Measurements from ENCODE around the gene RAP2A. TPM values are rescaled to one million over a fixed set of nuclear protein-coding genes. Genes with fewer than 3 reads are reported as not detected.

The RAP2A gene
- total RNA-seq, 1 experiment from 2014 or later: 32.1 TPM

DNA sequence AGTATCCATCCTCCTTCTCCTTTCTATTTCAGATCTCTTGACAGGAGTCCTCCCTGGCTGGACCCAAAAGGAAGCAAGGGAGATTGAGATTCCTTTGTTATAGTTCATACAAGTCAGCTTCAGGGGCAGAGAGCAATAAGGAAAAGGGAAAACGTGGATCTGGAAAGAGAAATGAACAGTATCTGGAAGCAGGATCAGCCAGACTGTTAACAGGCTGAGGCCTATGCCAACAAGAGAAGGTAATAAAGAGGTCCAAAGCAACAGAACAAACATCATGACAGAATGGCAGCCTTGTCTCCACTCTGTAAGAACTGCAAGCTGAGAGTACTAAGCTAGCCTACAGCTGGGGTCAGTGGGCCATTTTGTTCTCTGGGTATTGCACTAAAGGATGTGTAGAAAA lies 64.5 kb downstream of the RAP2A start:
- H3K27ac ChIP-seq (ENCODE audit: insufficient read length, low read depth, low read length): no peak overlapping the region
- H3K4me2 ChIP-seq (ENCODE audit: insufficient read depth, insufficient read length, low read length): no peak overlapping the region
- H2BK15ac ChIP-seq (ENCODE audit: low read depth, low read length): no peak overlapping the region
- no peaks in the 10 kb centered on the region for H3K79me1 ChIP-seq (ENCODE audit: insufficient read depth, low read depth, low read length, poor library complexity, severe bottlenecking)
- no peak for DNase-seq
- no peak overlapping the region for H4K8ac ChIP-seq (replicated peaks; ENCODE audit: insufficient read length, low read depth, low read length)
- no peak overlapping the region for H3K14ac ChIP-seq (ENCODE audit: insufficient read depth, low read length)
- no peak overlapping the region for H3T11ph ChIP-seq (ENCODE audit: low read length)
- H3K9me3 ChIP-seq (ENCODE audit: control insufficient read depth, low read depth, low read length): no peaks in the 10 kb centered on the region
- no peak overlapping the region for H3K27ac Mint-ChIP-seq
- WGBS (ENCODE audit: extremely low coverage, insufficient read length, low lambda C conversion rate): no CpG with 5 or more reads among the region's 1 CpG
- H3K79me2 ChIP-seq (ENCODE audit: insufficient read depth, low read length): no peaks in the 10 kb centered on the region
- no peak overlapping the region for H4K5ac ChIP-seq (ENCODE audit: insufficient read length, low read depth, low read length)
- no peak overlapping the region for H3K56ac ChIP-seq (ENCODE audit: insufficient read length, low read depth, low read length)
- no peak overlapping the region for H2BK5ac ChIP-seq (ENCODE audit: insufficient read length, low read length)
- no peak overlapping the region for H2BK120ac ChIP-seq (ENCODE audit: low read depth, low read length, poor library complexity, severe bottlenecking)
- no peak overlapping the region for H4K91ac ChIP-seq (ENCODE audit: insufficient read length, low read depth, low read length)
- no peak overlapping the region for H3K18ac ChIP-seq (ENCODE audit: insufficient read length, low read depth, low read length)
- H2AK5ac ChIP-seq (ENCODE audit: insufficient read length, low read length): no peak overlapping the region
- peaks cover 2% of the 10 kb centered on the region; the same call in 1 of the 2 replicates for H3K4me1 ChIP-seq (ENCODE audit: insufficient read depth, low read length)
- no peak overlapping the region for H2BK12ac ChIP-seq (ENCODE audit: insufficient read length, low read depth, low read length)
- no peaks in the 10 kb centered on the region for H3K23me2 ChIP-seq (ENCODE audit: insufficient read length, low read depth, low read length, poor library complexity, severe bottlenecking)
- no peak overlapping the region for H3K23ac ChIP-seq (ENCODE audit: insufficient read length, low read depth, low read length)
- no peak overlapping the region for H2BK20ac ChIP-seq (ENCODE audit: low read depth, low read length, poor library complexity, severe bottlenecking)
- H3K36me3 Mint-ChIP-seq (ENCODE audit: insufficient read depth in 1 of 3, low read depth in 3 of 3): no peaks in the 10 kb centered on the region
- no peaks in the 10 kb centered on the region for H3K9me3 Mint-ChIP-seq
- H2AFZ ChIP-seq (ENCODE audit: low read length): no peak overlapping the region
- no peaks in the 10 kb centered on the region for H3K27me3 Mint-ChIP-seq (ENCODE audit: low read depth)
- no peak overlapping the region for H3K4ac ChIP-seq (ENCODE audit: low read depth, low read length)
- TF ChIP-seq, protein P1, sequence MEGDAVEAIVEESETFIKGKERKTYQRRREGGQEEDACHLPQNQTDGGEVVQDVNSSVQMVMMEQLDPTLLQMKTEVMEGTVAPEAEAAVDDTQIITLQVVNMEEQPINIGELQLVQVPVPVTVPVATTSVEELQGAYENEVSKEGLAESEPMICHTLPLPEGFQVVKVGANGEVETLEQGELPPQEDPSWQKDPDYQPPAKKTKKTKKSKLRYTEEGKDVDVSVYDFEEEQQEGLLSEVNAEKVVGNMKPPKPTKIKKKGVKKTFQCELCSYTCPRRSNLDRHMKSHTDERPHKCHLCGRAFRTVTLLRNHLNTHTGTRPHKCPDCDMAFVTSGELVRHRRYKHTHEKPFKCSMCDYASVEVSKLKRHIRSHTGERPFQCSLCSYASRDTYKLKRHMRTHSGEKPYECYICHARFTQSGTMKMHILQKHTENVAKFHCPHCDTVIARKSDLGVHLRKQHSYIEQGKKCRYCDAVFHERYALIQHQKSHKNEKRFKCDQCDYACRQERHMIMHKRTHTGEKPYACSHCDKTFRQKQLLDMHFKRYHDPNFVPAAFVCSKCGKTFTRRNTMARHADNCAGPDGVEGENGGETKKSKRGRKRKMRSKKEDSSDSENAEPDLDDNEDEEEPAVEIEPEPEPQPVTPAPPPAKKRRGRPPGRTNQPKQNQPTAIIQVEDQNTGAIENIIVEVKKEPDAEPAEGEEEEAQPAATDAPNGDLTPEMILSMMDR (conservative IDR thresholded peaks at IDR 0.05): no peak
- H3K4me3 Mint-ChIP-seq: no peak overlapping the region
- H3K4me1 Mint-ChIP-seq: peaks cover 0 to 3% of the 10 kb centered on the region in 2 experiments; a peak in 2 of 4 replicates
- H4K20me1 ChIP-seq (ENCODE audit: control insufficient read depth, insufficient read depth, insufficient read length): no peaks in the 10 kb centered on the region
- H3K9ac ChIP-seq (ENCODE audit: extremely low read depth, insufficient read length, low read length): no peak overlapping the region
- no peaks in the 10 kb centered on the region for H3K27me3 ChIP-seq (ENCODE audit: insufficient read depth, low read length)
